Hepatocyte (in vitro differentiated cells): Measurements from ENCODE around the gene ZGLP1. TPM values are rescaled to one million over a fixed set of nuclear protein-coding genes. Genes with fewer than 3 reads are reported as not detected.

Experiments
- DNase-seq: peaks from one replicate; pipeline ENCODE4 v3.0.0-alpha.2; 2016; ENCODE audit warnings: low spot score
- H2AFZ ChIP-seq: fragments of 200-600 bp; sonication (generic); 2 replicates; pipeline ENCODE4 v1.6.0; 2016; ENCODE audit warnings: antibody characterized with exemption, mild to moderate bottlenecking
- H3K27ac ChIP-seq: fragments of 200-600 bp; sonication (generic); 2 replicates; pipeline ENCODE4 v1.5.1; 2016; ENCODE audit warnings: mild to moderate bottlenecking
- H3K27me3 ChIP-seq: fragments of 200-600 bp; sonication (generic); 2 replicates; pipeline ENCODE4 v1.6.1; 2016
- H3K36me3 ChIP-seq: fragments of 200-600 bp; sonication (generic); replicated peaks from 2 replicates; pipeline ENCODE4 v1.5.1; 2016; ENCODE audit warnings: low read depth; ENCODE audit not compliant: insufficient read depth
- H3K4me1 ChIP-seq: fragments of 200-600 bp; sonication (generic); 2 replicates; pipeline ENCODE4 v1.5.1; 2016; ENCODE audit warnings: mild to moderate bottlenecking, moderate library complexity; ENCODE audit not compliant: insufficient read depth
- H3K4me2 ChIP-seq: fragments of 200-600 bp; sonication (generic); 2 replicates; pipeline ENCODE4 v1.6.0; 2016
- H3K4me3 ChIP-seq: fragments of 200-600 bp; sonication (generic); 2 replicates; pipeline ENCODE4 v1.5.1; 2016; ENCODE audit warnings: mild to moderate bottlenecking
- H3K79me2 ChIP-seq: fragments of 200-600 bp; sonication (generic); 2 replicates; pipeline ENCODE4 v1.6.0; 2017; ENCODE audit warnings: mild to moderate bottlenecking
- H3K9me2 ChIP-seq: fragments of 200-600 bp; sonication (generic); replicated peaks from 2 replicates; pipeline ENCODE4 v1.6.0; 2017; ENCODE audit warnings: mild to moderate bottlenecking; ENCODE audit not compliant: insufficient read depth
- H3K9me3 ChIP-seq: fragments of 200-600 bp; sonication (generic); 2 replicates; pipeline ENCODE4 v1.5.1; 2016; ENCODE audit warnings: low read depth, mild to moderate bottlenecking
- H4K20me1 ChIP-seq: fragments of 200-600 bp; sonication (generic); 2 replicates; pipeline ENCODE4 v1.6.0; 2016; ENCODE audit warnings: mild to moderate bottlenecking; ENCODE audit not compliant: insufficient read depth, poor library complexity, severe bottlenecking
- CTCF ChIP-seq: fragments of 200-600 bp; sonication (generic); IDR thresholded peaks from 2 replicates; pipeline ENCODE4 v1.5.1; 2016; ENCODE audit warnings: antibody characterized with exemption, mild to moderate bottlenecking; ENCODE audit not compliant: poor library complexity
- EZH2 ChIP-seq: fragments of 200-600 bp; sonication (generic); IDR thresholded peaks from 2 replicates; pipeline ENCODE4 v1.6.1; 2016; ENCODE audit warnings: antibody characterized with exemption, mild to moderate bottlenecking, borderline replicate concordance
- EZH2phosphoT487 ChIP-seq: fragments of 200-600 bp; sonication (generic); IDR thresholded peaks from one replicate; pipeline ENCODE4 v1.6.1; 2018; ENCODE audit warnings: antibody characterized with exemption, mild to moderate bottlenecking, low read depth, moderate library complexity; ENCODE audit not compliant: unreplicated experiment, severe bottlenecking
- WGBS: methylation state at CpG from one replicate; pipeline ENCODE4 v1.1.6; 2016; ENCODE audit warnings: low lambda C conversion rate; ENCODE audit errors: missing lambda C conversion rate; 5-methylcytosine and 5-hydroxymethylcytosine counted together
- polyA plus RNA-seq: library from polyadenylated mRNA; unstranded; fragments of >200 nt; fragmentation: Nextera tagmentation; extraction: Ambion mirVana; gene quantifications from 2 replicates; pipeline ENCODE4 v1.2.1, GENCODE V29; 2016
- total RNA-seq: library from RNA; depleted of rRNA; stranded (reverse); fragments of >200 nt; gene quantifications from 2 replicates; pipeline ENCODE4 v1.2.3, GENCODE V29; 2014

Gene ZGLP1
- total and polyA plus RNA-seq, 2 experiments from 2014 or later = 2.6 to 10.3 TPM

DNA sequence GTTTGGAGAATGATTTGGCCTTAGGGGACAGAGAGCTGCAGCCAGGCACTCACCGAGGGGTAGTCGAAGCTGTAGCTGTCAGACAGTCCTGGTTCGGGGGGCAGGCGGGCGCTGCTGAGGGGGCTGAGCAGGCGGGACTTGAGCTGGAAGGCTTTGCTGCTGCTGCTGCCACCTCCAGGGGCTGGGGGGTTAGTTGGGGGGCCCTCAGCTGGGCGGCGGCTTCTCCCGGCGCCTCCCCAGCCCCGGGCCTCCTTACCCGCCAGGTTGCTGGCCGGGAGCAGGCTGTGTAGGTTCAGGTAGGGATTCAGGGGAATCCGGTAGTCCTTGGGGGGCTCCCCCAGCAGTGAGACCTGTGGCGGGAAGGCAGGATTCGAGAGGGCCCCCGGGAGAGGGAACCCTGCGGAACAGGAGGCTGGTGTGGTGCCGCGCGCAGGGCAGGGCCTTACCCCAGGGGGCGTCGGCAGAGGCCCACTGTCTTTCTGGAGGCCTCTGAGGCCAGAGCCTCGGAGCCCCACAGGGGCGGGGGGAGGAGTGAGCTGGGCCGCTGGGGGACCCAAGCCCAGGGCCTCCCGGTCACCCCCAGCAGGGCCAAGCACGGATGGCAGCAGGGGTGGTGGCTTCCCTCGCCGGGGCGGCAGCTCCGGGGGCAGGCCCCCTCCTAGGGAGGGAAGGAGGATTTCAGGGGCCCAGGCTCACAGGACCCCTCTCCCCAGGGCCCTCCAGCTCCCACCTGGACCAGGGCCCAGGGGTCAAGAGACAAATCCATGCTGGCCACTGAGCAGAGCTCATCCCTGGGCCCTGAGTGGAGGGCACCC, 11.2 kb upstream of the ZGLP1 start:
- Histone ChIP-seq H3K27ac (no peak overlapping the region), H3K36me3 (no peaks in the 10 kb centered on the region), H4K20me1 (no peaks in the 10 kb centered on the region)

GRCh38 chr19:10318807-10319682, 9.4 kb upstream of the ZGLP1 start:
- Histone ChIP-seq H3K36me3 (no peaks in the 10 kb centered on the region), H3K9me2 (no peaks in the 10 kb centered on the region), H3K4me2 (no peak overlapping the region), H3K4me3 (no peak overlapping the region), H3K79me2 (peaks cover 7% of the 10 kb centered on the region), H3K27ac (no peak overlapping the region), H3K4me1 (peaks cover 12% of the 10 kb centered on the region), H3K9me3 (no peaks in the 10 kb centered on the region), H3K27me3 (no peaks in the 10 kb centered on the region), H4K20me1 (no peaks in the 10 kb centered on the region), H2AFZ (no peak overlapping the region)
- 93% methylated on average over 13 of the region's 13 CpGs for WGBS
- no peak for TF ChIP-seq CTCF
- TF ChIP-seq EZH2 = no peak
- no peak for TF ChIP-seq EZH2phosphoT487
- no peak for DNase-seq

More for the DNA sequence above, 11.2 kb upstream of the ZGLP1 start:
- Histone ChIP-seq H3K9me2 (no peaks in the 10 kb centered on the region), H2AFZ (no peak overlapping the region), H3K27me3 (no peaks in the 10 kb centered on the region), H3K4me1 (peaks cover 5% of the 10 kb centered on the region), H3K4me2 (no peak overlapping the region), H3K79me2 (no peaks in the 10 kb centered on the region), H3K4me3 (no peak overlapping the region), H3K9me3 (no peaks in the 10 kb centered on the region)
- TF ChIP-seq EZH2 (no peak), EZH2phosphoT487 (no peak), CTCF (no peak)
- 93% methylated on average over 15 of the region's 32 CpGs for WGBS
- no peak for DNase-seq

- Histone ChIP-seq H3K4me1 (peaks cover 12% of the 10 kb centered on the region), H3K4me2 (no peak overlapping the region), H3K27me3 (no peaks in the 10 kb centered on the region), H3K79me2 (peaks cover 7% of the 10 kb centered on the region), H3K36me3 (no peaks in the 10 kb centered on the region), H3K4me3 (no peak overlapping the region), H2AFZ (no peak overlapping the region), H3K9me2 (no peaks in the 10 kb centered on the region), H3K9me3 (no peaks in the 10 kb centered on the region), H3K27ac (no peak overlapping the region), H4K20me1 (no peaks in the 10 kb centered on the region)
- DNase-seq = no peak
- TF ChIP-seq EZH2 (no peak), CTCF (no peak), EZH2phosphoT487 (no peak)
- WGBS = 94% methylated on average over 15 of the region's 15 CpGs
Observed at GRCh38 chr19:10317857-10318462, 8.3 kb upstream of the ZGLP1 start.
